Gastrocnemius medialis (tissue), 4 donors: ENCODE results near the gene NLGN3.

ENCODE experiments used
- POLR2A ChIP-seq, 2 donors: fragments of 450-650 bp; IDR thresholded peaks; one replicate each; pipeline ENCODE4 v1.6.1; 2017; ENCODE audit warnings: antibody characterized with exemption in 2 of 2, mild to moderate bottlenecking in 2 of 2, moderate library complexity in 2 of 2
- TF ChIP-seq, protein P1 (sequence below), 5 experiments: fragments of 450-650 bp in 3 of 5; fragments of 200-600 bp in 2 of 5; sonication (generic) in 2 of 5; IDR thresholded peaks in 4 of 5; conservative IDR thresholded peaks in 1 of 5; 1 replicate in 4 of 5; 2 replicates in 1 of 5; pipeline ENCODE4 v1.5.1; 2016 to 2019; ENCODE audit warnings: antibody characterized with exemption in 5 of 5, mild to moderate bottlenecking in 3 of 5, moderate library complexity in 3 of 5

GRCh38 chrX:71151366-71151765 is 6.7 kb downstream of the NLGN3 start:
- TF ChIP-seq, protein P1, sequence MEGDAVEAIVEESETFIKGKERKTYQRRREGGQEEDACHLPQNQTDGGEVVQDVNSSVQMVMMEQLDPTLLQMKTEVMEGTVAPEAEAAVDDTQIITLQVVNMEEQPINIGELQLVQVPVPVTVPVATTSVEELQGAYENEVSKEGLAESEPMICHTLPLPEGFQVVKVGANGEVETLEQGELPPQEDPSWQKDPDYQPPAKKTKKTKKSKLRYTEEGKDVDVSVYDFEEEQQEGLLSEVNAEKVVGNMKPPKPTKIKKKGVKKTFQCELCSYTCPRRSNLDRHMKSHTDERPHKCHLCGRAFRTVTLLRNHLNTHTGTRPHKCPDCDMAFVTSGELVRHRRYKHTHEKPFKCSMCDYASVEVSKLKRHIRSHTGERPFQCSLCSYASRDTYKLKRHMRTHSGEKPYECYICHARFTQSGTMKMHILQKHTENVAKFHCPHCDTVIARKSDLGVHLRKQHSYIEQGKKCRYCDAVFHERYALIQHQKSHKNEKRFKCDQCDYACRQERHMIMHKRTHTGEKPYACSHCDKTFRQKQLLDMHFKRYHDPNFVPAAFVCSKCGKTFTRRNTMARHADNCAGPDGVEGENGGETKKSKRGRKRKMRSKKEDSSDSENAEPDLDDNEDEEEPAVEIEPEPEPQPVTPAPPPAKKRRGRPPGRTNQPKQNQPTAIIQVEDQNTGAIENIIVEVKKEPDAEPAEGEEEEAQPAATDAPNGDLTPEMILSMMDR (IDR thresholded peaks at IDR 0.05 in 4 of 5, conservative IDR thresholded peaks at IDR 0.05 in 1 of 5): no peak
- no peak for TF ChIP-seq POLR2A (IDR thresholded peaks at IDR 0.05)
